Measurements from ENCODE around the gene RGS6.

The RGS6 gene

DNA sequence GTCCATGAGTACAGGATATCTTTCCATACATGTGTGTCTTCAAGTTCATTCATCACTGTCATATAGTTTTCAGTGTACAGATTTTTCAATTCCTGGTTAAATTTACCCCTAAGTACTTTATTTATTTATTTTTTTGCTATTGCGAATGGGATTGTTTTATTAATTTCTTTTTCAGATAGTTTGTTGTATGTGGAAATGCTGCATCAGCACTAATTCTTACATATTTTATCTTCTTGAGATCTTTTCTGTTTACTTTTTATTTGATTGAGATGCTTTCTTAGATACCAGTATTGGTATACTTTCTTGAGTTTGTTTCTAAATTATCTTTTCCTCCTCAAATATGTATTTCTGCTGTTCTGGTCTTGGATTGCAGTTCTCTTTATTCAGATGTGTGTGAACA is 148.9 kb downstream of the RGS6 start:
- no peak for DNase-seq (ENCODE audit: low read depth)

- DNase-seq (ENCODE audit: low read depth), result no peak
These were observed 152.7 kb downstream of the RGS6 start for GRCh38 chr14:72084935-72085334.

- DNase-seq (ENCODE audit: low read depth), result no peak
These were observed 157.4 kb downstream of the RGS6 start for GRCh38 chr14:72089625-72090024.

GRCh38 chr14:72094844-72095582 is 162.8 kb downstream of the RGS6 start:
- DNase-seq (ENCODE audit: low read depth), result no peak

GRCh38 chr14:72097173-72097783 is 165.0 kb downstream of the RGS6 start:
- no peak for DNase-seq (ENCODE audit: low read depth)

GRCh38 chr14:72098210-72098609 is 166.0 kb downstream of the RGS6 start:
- no peak for DNase-seq (ENCODE audit: low read depth)

- no peak for DNase-seq (ENCODE audit: low read depth)
These were observed 167.3 kb downstream of the RGS6 start for GRCh38 chr14:72099566-72099965.

DNA sequence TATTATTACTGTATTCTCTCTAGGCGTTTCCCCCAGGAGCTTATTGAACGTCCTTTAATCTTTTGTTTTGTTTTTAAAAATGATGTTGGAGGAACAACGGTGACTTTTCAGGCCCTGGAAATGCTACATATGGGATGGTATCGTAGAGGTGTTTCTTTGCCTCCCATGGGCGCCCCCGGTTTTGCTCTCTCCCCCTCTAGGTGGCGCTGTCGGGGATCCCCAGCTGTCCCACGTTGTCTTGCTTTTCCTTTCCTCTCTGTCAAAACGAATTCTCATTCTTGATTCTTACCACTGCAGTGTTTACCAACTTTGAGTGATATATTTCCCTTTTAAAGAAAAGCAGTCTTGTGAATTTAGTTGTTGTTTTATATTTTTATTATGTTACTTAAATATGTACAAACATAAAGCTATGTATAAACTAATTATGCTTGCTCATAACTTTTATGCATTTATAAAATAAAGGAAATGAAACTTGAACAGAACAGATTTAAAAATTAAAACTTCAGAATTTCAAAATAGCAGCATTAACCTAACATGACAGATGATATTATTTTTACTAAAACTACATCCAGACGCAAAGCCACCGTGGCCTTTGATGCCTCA is 171.9 kb downstream of the RGS6 start:
- DNase-seq (ENCODE audit: low read depth), result no peak

DNA sequence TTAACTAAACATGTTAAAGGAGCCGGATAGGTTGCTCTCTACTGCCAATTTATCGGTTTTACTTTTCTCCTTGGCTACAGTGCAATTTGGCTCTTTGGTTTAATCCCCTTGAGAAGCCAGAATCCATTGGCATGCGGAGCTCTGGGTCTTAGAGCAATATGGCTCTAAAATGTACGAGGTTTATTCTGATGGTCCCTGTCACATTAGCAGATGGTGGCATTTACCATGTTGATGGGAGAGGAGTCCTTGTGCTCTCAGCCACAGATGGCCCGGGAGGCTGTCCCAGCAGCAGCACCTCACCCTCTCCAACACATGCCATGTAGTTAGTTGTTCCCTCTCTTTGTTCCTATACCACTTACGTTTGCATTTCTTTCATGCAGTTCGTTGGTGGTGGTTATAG is 179.7 kb downstream of the RGS6 start:
- no peak for DNase-seq (ENCODE audit: low read depth)

DNA sequence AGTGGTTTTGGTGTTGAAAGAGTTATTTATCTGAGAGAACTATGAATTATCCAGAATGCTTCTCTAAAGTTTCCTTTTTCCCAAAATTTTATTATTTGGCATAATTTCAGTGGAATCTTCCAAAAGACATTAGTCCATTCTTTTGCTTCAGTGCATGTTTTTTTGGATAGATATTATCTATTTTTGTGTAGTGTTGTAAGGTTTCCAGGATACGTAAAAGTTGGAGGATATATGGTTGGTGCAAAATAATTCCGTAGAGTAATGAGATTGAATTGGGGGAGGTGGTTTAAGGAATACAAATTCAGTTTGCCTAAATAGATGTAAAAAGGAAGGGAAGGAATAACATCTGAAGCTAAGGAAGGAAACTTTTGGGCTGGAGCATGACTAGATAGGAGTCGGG is 186.6 kb downstream of the RGS6 start:
- DNase-seq (ENCODE audit: low read depth), result no peak

DNA sequence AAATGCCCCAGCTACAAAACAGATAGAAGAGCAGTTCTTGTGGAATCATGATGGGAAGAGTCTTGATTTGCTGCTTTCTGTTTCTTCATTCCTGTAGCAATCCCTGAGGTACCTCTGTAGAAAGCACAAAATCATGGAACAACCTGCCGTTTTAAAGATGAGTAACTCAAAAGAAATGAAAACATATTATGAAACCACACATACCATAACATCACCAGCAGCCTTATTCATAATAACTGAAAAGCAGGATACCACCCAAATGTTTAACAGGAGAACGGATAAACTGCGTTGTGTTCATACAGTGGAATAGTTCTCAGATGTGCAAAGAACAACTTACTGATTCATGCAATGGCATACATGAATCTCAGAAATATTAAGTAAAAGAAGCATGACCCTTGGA is 188.1 kb downstream of the RGS6 start:
- DNase-seq (ENCODE audit: low read depth), result no peak

DNA sequence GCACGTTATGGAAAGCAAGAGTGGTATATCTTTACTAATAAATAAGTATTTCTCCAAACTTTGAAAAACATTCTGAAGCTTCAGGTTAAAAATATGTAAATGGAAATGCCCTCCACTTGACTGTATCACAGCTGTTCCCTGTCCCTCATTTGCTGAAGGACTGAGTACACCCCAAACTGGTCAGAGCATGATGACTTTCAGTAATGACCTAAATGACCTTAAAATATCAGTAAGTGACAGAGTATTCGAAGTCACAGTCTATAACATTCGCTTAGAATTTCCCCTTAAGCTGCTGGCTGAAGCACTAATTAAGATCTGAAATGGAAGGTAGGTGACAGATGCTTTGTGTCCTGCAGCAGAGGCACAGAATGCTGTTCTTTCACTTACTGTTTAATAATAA is 191.5 kb downstream of the RGS6 start:
- DNase-seq (ENCODE audit: low read depth), result no peak

DNA sequence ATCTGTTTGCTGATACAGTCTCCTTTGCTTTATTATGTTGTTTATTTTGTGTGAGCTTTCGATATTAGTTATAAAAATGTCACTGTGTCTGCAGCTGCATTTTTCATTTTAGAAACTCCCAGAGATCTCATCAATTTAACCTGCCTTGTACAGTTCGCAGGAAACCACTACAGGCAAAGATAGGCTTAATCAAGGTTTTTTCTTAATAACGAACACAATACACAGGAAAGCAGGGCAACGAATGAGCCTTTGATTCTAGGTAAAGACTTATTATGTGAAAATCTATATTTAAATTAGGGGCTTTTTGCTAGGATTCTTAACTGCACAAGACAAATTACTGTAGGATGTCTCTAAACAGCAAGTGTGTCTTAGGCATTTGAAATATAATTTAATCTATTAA is 191.9 kb downstream of the RGS6 start:
- DNase-seq (ENCODE audit: low read depth), result no peak

DNA sequence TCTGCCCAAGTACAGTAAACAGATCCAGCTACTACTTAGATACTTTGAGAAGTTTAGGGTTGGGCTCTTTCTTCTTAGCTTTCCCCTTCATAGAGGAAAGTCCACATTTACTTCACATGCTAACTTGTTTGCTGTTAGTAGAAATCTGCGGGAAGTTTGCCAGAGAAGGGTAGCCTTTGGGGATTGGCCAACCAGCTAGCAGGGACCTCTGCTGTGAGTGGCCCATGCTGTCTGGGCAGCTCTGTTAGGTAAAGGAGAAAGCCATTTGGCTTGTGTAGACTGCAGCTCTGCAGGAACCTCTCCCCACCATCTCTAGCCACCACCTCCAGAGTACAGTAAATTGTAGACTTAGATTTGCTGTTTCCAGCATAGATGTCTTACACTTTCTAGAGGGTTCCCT is 193.9 kb downstream of the RGS6 start:
- no peak for DNase-seq (ENCODE audit: low read depth)

DNA sequence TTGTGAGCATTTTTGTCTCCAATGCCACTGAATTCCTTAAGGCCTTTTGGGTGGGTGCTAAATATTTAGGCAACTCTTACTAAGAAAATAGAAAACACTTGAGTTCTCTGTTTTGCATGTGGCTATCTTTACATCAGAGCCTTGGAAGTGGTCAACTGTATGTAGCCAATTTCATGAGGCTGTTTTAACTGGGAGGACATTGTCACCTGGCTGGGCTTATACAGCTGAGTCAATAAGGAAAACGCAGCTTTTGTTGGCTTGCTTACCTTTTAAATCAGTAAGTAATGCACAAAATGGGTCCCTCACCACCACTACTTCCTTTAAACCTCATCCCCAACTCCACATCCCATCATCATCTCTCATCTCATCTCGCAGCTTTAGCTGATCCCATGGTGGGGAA is 194.3 kb downstream of the RGS6 start:
- DNase-seq (ENCODE audit: low read depth), result no peak

GRCh38 chr14:72128629-72129028 is 196.4 kb downstream of the RGS6 start:
- DNase-seq (ENCODE audit: low read depth), result no peak

GRCh38 chr14:72129291-72129690 is 197.1 kb downstream of the RGS6 start:
- no peak for DNase-seq (ENCODE audit: low read depth)

DNA sequence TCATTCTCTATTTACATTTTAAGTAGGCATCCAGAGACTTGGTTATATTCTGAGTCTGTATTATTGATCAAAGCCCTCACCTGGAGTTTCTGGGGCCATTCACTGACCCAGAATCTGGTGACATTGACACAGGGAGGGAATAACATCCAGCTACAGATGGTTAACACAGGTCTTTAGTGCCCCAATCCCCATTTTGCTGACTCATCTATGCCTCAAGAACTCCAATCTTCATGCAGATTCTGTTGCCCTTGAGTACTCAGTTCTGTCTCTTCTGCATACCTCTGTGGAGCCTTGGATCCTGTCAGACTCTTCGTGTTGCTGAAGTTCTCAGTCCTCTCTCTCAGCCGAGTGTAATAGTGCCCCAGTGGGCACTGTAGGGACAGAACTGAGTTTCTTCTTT is 208.9 kb downstream of the RGS6 start:
- DNase-seq (ENCODE audit: low read depth), result no peak

- no peak for DNase-seq (ENCODE audit: low read depth)
These were observed 210.1 kb downstream of the RGS6 start for GRCh38 chr14:72142328-72142727.

GRCh38 chr14:72146241-72146640 is 214.0 kb downstream of the RGS6 start:
- DNase-seq (ENCODE audit: low read depth), result no peak

DNA sequence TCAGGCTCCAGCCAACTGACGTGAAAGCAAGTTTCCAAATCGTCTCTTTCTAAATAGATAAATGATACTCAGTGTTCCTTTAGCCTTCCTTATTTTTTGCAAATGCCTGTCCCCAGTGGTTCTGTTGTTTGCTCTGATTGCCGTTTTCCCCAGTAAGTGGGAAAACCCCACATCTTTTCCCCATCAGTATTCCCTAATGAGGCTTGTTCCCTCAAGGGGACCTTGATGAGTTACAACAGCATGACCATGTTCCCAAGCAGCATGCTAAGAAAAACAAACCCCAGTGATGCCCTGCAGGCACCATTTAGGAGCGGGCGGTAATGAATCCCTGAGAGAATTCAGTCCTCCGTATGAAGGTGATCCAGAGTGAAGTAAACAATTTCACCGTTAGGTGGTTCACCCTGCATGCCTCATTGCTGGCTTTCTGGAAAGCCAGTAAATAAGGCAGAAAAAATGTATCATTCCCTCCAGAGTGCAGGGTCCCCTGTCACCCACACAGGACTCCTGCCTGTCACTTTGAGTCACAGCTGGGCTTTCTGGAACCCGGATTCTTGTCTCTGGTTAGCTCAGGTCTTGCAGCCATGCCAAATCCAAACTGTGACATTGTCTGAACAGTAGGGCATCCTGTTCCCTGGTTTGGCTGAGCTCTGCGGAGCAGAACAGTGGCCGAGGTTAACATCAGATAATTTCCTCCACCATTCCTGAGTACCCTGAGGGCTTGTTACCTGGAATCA is 222.6 kb downstream of the RGS6 start:
- DNase-seq (ENCODE audit: low read depth), result no peak

DNA sequence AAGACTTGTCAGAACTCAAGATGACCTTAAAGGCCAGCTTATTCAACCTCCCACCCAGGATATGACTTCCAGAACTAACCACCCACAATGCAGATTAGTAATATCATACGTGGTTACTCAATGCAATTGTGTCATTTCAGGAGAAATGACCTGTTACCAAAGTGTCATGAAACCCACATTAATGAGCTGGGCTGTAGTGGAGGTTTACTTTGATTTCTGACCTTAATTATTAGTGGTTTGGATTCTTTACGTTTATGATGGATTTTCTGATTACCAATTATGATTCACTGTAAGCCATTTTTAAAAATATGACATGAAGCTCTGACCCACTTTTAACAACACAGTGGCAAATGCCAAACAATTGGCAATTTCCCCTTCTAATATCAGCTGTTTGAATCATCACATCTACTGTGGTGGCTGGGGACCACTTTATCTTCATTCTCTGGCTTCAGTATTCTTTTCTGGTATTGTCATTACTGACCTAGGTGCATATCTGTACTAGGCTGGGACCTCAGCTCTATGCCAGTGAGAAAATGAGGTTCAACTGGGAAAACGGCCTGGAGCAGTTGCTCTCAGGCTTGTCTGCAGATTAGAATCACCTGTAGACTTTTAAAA is 223.3 kb downstream of the RGS6 start:
- no peak for DNase-seq (ENCODE audit: low read depth)
